Activated naive CD8-positive, alpha-beta T cell treated with anti-CD3 and anti-CD28 coated beads, Interleukin-2, amount 10 ng/mL, durations not matched to agents 7 days and 5 days (primary cell): ENCODE measurements around the gene ATAD1. TPM values are rescaled to one million over a fixed set of nuclear protein-coding genes. Genes with fewer than 3 reads are reported as not detected.
"Not testable (repeated sequence)": the region's sequence is repeated elsewhere in the genome, so short reads cannot be mapped to it uniquely, and the experiment has no call there.

Experiments
- ATAC-seq: fragments of 150-1000 bp; cut with Tn5 transposase; one replicate; pipeline ENCODE4 v1.10.0; 2021; ENCODE audit warnings: low read depth, moderate library complexity
- POLR2A ChIA-PET: fragments of 350-600 bp; sonication (Branson Sonifier 250); formaldehyde crosslinking; loops from one replicate; lab custom pipeline; 2021; ENCODE audit warnings: antibody characterized with exemption; lab: Charles Lee
- DNase-seq: peaks from one replicate; pipeline ENCODE4 v3.0.0; 2021
- H3K27ac Mint-ChIP-seq: one replicate; pipeline ENCODE4 v1.8.0; 2022; ENCODE audit warnings: mild to moderate bottlenecking, mixed read lengths
- H3K27me3 Mint-ChIP-seq: one replicate; pipeline ENCODE4 v1.8.0; 2022; ENCODE audit warnings: mild to moderate bottlenecking, moderate library complexity, mixed read lengths
- H3K36me3 Mint-ChIP-seq: one replicate; pipeline ENCODE4 v1.8.0; 2021; ENCODE audit warnings: mild to moderate bottlenecking, mixed read lengths
- H3K4me1 Mint-ChIP-seq: one replicate; pipeline ENCODE4 v1.8.0; 2021; ENCODE audit warnings: mixed read lengths
- H3K4me3 Mint-ChIP-seq: one replicate; pipeline ENCODE4 v1.8.0; 2022; ENCODE audit warnings: mild to moderate bottlenecking, moderate library complexity, mixed read lengths
- H3K9me3 Mint-ChIP-seq: one replicate; pipeline ENCODE4 v1.8.0; 2021; ENCODE audit warnings: mixed read lengths
- total RNA-seq, 2 experiments: library from RNA; stranded (reverse); gene quantifications; one replicate each; pipeline ENCODE4 v1.2.3, GENCODE V29; 2021

The ATAD1 gene
- total RNA-seq, 2 experiments from 2014 or later = 45.7 to 45.9 TPM

- peaks cover 1% of the 10 kb centered on the region for H3K36me3 Mint-ChIP-seq
- peaks cover 1% of the 10 kb centered on the region for H3K27me3 Mint-ChIP-seq
- peak overlapping the region; percentile 40 for H3K27ac Mint-ChIP-seq
- DNase-seq (no peak), ATAC-seq (no peak)
- H3K9me3 Mint-ChIP-seq = no peaks in the 10 kb centered on the region
- H3K4me1 Mint-ChIP-seq = peaks cover 10% of the 10 kb centered on the region
- H3K4me3 Mint-ChIP-seq = no peak overlapping the region
- POLR2A ChIA-PET = interaction anchor here (1.1 kb wide), 1 partner anchor 25 kb away, joined by 3 read pairs; the partner anchor contains the start of gene ATAD1
Measured at GRCh38 chr10:87842776-87843497, 24.9 kb upstream of the ATAD1 start.

GRCh38 chr10:87842220-87842641 is 24.2 kb upstream of the ATAD1 start:
- POLR2A ChIA-PET = interaction anchor here (0.7 to 1.3 kb wide), 2 partner anchors 21 to 24 kb away, joined by 3 to 4 read pairs; partner anchors contain the start of genes ATAD1, KLLN and PTEN
- ATAC-seq = no peak
- Mint-ChIP-seq H3K27ac (no peak overlapping the region), H3K27me3 (peaks cover 1% of the 10 kb centered on the region), H3K4me1 (peaks cover 10% of the 10 kb centered on the region), H3K4me3 (no peak overlapping the region), H3K36me3 (peaks cover 1% of the 10 kb centered on the region), H3K9me3 (no peaks in the 10 kb centered on the region)
- no peak for DNase-seq

- peaks cover 1% of the 10 kb centered on the region for H3K36me3 Mint-ChIP-seq
- H3K4me3 Mint-ChIP-seq = no peak overlapping the region
- no peak overlapping the region for H3K27ac Mint-ChIP-seq
- peaks cover 9% of the 10 kb centered on the region for H3K4me1 Mint-ChIP-seq
- no peak for ATAC-seq
- H3K27me3 Mint-ChIP-seq = peaks cover under 1% of the 10 kb centered on the region
- no peaks in the 10 kb centered on the region for H3K9me3 Mint-ChIP-seq
- no peak for DNase-seq
- POLR2A ChIA-PET = interaction anchor here (0.7 to 1.3 kb wide), 2 partner anchors 22 to 23 kb away, joined by 3 to 4 read pairs; partner anchors contain the start of genes ATAD1, KLLN and PTEN
Measured at GRCh38 chr10:87841186-87841585, 23.2 kb upstream of the ATAD1 start.

GRCh38 chr10:87838650-87839049 is 20.6 kb upstream of the ATAD1 start:
- POLR2A ChIA-PET = no interaction called here
- Mint-ChIP-seq H3K36me3 (peaks cover 1% of the 10 kb centered on the region), H3K4me1 (peaks cover 7% of the 10 kb centered on the region), H3K9me3 (no peaks in the 10 kb centered on the region), H3K27ac (no peak overlapping the region), H3K27me3 (no peaks in the 10 kb centered on the region), H3K4me3 (no peak overlapping the region)
- DNase-seq = no peak
- ATAC-seq = no peak

GRCh38 chr10:87837445-87837844 is 19.4 kb upstream of the ATAD1 start:
- POLR2A ChIA-PET = no interaction called here
- Mint-ChIP-seq H3K27me3 (no peaks in the 10 kb centered on the region), H3K36me3 (no peaks in the 10 kb centered on the region), H3K27ac (no peak overlapping the region), H3K9me3 (no peaks in the 10 kb centered on the region), H3K4me1 (peaks cover 3% of the 10 kb centered on the region), H3K4me3 (no peak overlapping the region)
- ATAC-seq (no peak), DNase-seq (no peak)

DNA sequence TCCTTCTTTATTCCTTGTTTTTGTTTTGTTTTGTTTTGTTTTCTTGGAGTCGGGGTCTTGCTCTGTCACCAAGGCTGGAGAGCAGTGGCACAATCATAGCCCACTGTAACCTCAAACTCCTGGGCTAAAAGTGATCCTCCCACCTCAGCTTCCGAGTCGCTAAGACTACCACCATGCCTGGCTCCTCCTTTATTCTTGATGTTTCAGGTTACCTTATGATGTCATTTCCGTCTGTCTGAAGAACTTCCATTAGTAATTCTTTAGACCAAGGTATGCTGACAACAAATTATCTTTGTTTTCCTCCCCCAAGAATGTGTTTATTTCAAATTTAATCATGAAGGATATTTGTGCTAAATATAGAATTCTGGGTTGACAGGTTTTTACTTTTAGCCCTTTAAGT is 18.1 kb upstream of the ATAD1 start:
- Mint-ChIP-seq H3K9me3 (no peaks in the 10 kb centered on the region), H3K36me3 (no peaks in the 10 kb centered on the region), H3K27ac (no peak overlapping the region), H3K4me3 (no peak overlapping the region), H3K4me1 (no peaks in the 10 kb centered on the region), H3K27me3 (no peaks in the 10 kb centered on the region)
- no peak for ATAC-seq
- POLR2A ChIA-PET = interaction anchor here (1.2 kb wide), 1 partner anchor 18 kb away, joined by 3 read pairs; the partner anchor contains the start of gene ATAD1
- no peak for DNase-seq

GRCh38 chr10:87829986-87830729 is 12.1 kb upstream of the ATAD1 start:
- ATAC-seq (peak; percentile 18), DNase-seq (no peak)
- Mint-ChIP-seq H3K4me3 (no peak overlapping the region), H3K36me3 (peaks cover 3% of the 10 kb centered on the region), H3K4me1 (peaks cover 17% of the 10 kb centered on the region), H3K27me3 (no peaks in the 10 kb centered on the region), H3K27ac (no peak overlapping the region), H3K9me3 (peaks cover 2% of the 10 kb centered on the region)
- POLR2A ChIA-PET = interaction anchor here (1.0 kb wide), 1 partner anchor 32 kb away, joined by 6 read pairs; no protein-coding TSS in a partner anchor

- not testable (repeated sequence) for H3K27ac Mint-ChIP-seq, DNase-seq, H3K9me3 Mint-ChIP-seq, H3K4me3 Mint-ChIP-seq, H3K36me3 Mint-ChIP-seq, ATAC-seq, H3K27me3 Mint-ChIP-seq
- H3K4me1 Mint-ChIP-seq = peaks cover 17% of the 10 kb centered on the region
- POLR2A ChIA-PET = interaction anchor here (0.5 to 0.8 kb wide), 2 partner anchors 11 to 736 kb away, joined by 3 to 4 read pairs; partner anchors contain the start of gene ATAD1
Measured at GRCh38 chr10:87829051-87829450, 11.0 kb upstream of the ATAD1 start.

DNA sequence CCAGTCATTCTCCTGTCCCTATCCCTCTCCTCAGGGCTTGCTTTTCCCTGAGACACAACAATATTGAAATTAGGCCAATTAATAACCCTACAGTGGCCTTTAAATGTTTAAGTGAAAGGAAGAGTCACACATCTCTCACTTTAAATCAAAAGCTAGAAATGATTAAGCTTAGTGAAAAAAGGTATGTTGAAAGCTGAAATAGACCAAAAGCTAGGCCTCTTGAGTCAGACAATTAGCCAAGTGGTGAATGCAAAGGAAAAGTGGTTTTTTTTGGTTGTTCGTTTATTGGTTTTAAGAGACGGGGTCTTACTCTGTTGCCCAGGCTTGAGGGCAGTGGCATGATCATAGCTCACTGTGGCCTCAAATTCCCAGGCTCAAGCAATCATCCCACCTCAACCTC is 9.7 kb upstream of the ATAD1 start:
- H3K36me3 Mint-ChIP-seq = peaks cover 3% of the 10 kb centered on the region
- POLR2A ChIA-PET = no interaction called here
- no peak overlapping the region for H3K4me3 Mint-ChIP-seq
- H3K27me3 Mint-ChIP-seq = no peaks in the 10 kb centered on the region
- no peak for ATAC-seq
- H3K4me1 Mint-ChIP-seq = peaks cover 17% of the 10 kb centered on the region
- peaks cover 2% of the 10 kb centered on the region for H3K9me3 Mint-ChIP-seq
- no peak for DNase-seq
- H3K27ac Mint-ChIP-seq = no peak overlapping the region

DNA sequence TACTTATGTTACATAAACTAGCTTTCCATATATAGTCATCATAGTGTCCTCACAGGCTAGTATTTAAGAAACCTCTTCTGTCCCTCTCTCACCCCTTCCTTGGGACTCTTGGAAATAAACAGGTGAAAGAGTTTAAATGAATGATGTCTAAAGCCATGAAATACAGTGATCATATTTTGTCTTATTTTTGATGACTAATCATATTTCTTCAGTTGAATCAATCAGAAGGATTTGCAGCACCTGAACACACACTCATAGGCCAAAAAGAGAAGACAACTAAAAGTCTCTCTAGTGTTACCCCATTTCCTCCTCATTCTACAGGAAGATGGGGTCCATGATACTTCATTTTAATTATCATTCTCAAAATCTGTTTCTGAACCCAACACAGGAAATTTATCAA is 8.6 kb upstream of the ATAD1 start:
- POLR2A ChIA-PET = no interaction called here

DNA sequence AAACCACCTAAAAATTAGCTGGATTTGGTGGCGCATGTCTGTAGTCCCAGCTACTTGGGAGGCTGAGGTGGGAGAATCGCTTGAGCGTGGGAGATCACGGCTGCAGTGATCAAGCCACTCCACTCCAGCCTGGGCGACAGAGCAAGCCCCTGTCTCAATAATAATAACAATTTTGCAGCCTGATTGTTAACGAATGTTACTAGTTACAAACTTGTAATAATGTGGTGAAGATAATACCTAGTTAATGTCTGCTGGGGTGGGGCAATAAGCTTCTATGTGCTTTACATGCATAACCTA is 1.2 kb upstream of the ATAD1 start:
- H3K27me3 Mint-ChIP-seq = no peaks in the 10 kb centered on the region
- H3K27ac Mint-ChIP-seq = no peak overlapping the region
- DNase-seq (no peak), ATAC-seq (no peak)
- peaks cover 8% of the 10 kb centered on the region for H3K36me3 Mint-ChIP-seq
- no peaks in the 10 kb centered on the region for H3K9me3 Mint-ChIP-seq
- H3K4me3 Mint-ChIP-seq = no peak overlapping the region
- POLR2A ChIA-PET = interaction anchor here (0.9 to 3.4 kb wide), 4 partner anchors 21 to 315 kb away, joined by 3 to 40 read pairs (median 10); partner anchors contain the start of genes KLLN, MINPP1 and PTEN
- peaks cover 29% of the 10 kb centered on the region for H3K4me1 Mint-ChIP-seq

More for the DNA sequence above, 8.6 kb upstream of the ATAD1 start:
- ATAC-seq (no peak), DNase-seq (no peak)
- peaks cover 3% of the 10 kb centered on the region for H3K36me3 Mint-ChIP-seq
- H3K27me3 Mint-ChIP-seq = no peaks in the 10 kb centered on the region
- peaks cover 17% of the 10 kb centered on the region for H3K4me1 Mint-ChIP-seq
- H3K27ac Mint-ChIP-seq = peak overlapping the region; percentile 52
- H3K9me3 Mint-ChIP-seq = peaks cover 2% of the 10 kb centered on the region
- no peak overlapping the region for H3K4me3 Mint-ChIP-seq

GRCh38 chr10:87818505-87819288 is 671 bp upstream of the ATAD1 start:
- Mint-ChIP-seq H3K4me1 (peaks cover 30% of the 10 kb centered on the region), H3K27me3 (no peaks in the 10 kb centered on the region), H3K4me3 (peak overlapping the region; percentile 89), H3K36me3 (peaks cover 9% of the 10 kb centered on the region), H3K9me3 (no peaks in the 10 kb centered on the region), H3K27ac (peak overlapping the region; percentile 95)
- DNase-seq (peak; percentile 31), ATAC-seq (peak; percentile 62)
- POLR2A ChIA-PET = interaction anchor here (0.9 to 3.4 kb wide), 11 partner anchors 10 to 1595 kb away, joined by 3 to 40 read pairs (median 3); partner anchors contain the start of genes IFIT5, KLLN, MINPP1 and PTEN
